Activated effector memory CD4-positive, alpha-beta T cell treated with Interleukin-2 at 50 U/mL for 16 hours (primary cell): ENCODE measurements around the gene LMAN2L.
A peak's percentile ranks its signal among the peaks of the same experiment; 100 is the strongest.

ENCODE experiments used
- DNase-seq: peaks from one replicate; pipeline ENCODE4 v3.0.0-alpha.2; 2020

LMAN2L gene, protein sequence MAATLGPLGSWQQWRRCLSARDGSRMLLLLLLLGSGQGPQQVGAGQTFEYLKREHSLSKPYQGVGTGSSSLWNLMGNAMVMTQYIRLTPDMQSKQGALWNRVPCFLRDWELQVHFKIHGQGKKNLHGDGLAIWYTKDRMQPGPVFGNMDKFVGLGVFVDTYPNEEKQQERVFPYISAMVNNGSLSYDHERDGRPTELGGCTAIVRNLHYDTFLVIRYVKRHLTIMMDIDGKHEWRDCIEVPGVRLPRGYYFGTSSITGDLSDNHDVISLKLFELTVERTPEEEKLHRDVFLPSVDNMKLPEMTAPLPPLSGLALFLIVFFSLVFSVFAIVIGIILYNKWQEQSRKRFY

DNA sequence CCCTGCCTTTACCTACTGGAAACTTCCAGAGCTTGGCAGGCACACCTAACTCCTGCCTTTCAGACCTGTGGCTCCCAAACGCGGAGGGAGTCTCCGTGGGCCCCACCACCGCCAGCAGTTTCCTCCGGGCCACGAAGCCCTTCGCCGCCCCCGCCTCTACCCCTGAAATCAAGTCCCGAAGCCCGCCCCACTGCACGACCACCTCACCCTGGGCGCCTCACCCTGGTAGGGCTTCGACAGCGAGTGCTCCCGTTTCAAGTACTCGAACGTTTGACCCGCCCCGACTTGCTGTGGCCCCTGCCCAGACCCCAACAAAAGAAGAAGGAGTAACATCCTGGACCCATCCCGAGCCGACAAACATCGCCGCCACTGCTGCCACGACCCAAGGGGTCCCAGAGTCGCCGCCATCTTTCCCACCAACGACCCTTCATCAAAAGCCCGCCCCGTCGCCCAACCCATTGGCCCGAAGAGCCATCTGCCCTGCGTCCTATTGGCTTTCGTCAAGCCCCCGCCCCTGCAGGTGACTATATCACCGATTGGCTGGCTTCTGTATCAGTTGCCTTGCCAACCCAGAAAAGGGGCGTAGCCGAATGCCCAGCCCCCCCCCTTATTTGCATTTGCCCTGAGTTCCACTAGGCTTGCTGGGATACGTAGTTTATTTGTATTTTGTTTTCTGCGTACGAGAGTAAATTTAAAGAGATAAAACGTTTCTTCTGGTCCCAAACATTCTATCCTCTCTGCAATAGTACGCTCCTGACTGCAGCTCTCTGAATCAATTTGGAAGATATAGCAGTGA, at the start of gene LMAN2L:
Gene LMAN2L (minus strand): TSS at position 432 of the 796 bp plus-strand sequence. CDS start 24 bp downstream, at position 408.
- peak; percentile 93 for DNase-seq

DNA sequence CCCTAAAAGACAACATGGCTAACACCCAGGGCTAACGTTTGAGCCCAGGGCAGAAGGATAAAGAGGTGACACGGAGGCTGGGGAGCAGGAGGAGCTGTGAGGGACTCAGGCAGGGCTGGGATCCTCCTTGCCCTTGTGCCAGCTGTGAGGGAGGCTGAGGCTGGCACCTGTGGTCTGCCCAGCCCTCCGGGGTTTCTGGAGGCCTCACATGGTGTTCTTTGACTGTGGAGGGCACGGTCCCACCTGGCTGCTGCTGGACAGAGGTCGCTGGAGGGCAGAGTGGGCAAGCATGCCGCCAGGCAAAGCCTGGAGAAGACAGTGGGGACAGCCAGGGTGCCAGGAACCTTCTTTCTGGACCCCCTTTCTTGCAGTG, 49.4 kb upstream of the LMAN2L start:
- DNase-seq: no peak

DNA sequence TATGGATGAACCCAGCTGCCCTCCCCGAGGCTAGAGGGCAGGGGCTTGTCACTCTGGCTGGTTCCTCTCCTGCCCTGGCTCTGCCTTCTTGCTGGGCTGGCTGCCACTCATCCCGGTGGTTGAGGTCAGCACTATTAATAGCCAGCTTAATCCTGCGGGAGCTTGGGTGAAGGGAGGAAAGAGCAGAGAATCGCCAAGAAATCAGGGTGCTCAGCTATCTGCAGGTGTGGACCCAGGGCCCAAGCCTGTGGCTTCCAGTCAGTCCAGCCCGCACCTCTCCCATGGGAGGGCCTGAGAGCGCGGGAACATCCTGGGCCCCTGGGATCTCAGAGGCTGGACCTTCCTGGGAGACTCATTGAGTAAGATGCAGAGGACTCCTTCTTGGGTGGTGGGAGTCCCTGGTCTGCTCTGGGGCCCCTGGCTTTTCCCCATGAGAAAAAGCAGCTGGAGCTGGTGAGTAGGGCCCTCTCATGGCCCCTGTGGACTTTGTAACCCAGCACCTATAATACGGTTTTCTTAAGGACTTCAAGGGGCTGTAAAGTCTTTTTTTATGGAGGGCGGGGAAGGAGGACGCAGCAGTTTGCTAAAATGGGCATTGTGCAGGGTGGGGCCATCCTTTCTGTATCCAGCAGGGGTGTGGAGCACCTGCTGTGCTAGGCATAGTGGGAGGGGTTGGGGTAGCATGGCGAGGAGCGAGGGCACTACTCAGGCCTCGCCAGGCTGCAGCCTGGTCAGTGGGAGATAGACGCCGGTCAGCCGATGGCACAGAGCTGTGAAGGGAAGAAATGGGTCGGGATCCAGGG, 48.8 kb upstream of the LMAN2L start:
- no peak for DNase-seq

DNA sequence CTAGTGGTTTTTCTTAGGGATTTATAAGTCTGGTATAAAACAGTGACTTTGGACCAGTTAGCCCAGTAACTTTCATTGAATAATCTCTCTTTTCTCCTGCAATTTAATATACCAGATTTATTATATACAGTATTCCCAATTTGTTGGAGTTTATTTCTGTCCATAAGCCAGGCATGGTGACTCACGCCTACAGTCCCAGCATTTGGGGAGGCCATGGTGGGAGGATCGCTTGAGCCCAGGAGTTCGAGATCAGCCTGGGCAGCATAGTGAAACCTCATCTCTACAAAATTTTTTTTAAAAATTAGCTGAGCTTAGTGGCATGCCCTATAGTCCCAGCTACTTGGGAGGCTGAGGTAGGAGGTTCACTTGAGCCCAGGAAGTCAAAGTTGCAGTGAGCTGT, 47.5 kb upstream of the LMAN2L start:
- no peak for DNase-seq

DNA sequence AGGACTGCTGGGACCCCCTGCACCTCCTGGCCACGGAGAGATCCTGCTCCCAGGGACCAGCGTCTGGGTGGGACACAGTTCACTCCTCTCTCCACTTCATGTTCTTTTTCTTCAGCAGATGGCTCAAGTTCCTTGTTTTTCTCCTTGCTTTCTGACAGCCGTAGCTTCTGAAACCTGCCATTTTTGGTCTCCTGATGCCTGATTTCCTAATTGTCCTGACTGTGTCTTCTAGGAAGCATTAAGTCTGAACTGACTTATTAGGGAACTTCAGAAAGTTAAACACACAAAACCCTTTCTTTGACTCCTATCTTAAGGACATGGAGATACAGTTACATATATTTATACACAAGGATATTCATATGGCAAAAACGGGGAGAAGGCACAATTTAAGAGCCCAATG, 43.5 kb upstream of the LMAN2L start:
- no peak for DNase-seq

DNA sequence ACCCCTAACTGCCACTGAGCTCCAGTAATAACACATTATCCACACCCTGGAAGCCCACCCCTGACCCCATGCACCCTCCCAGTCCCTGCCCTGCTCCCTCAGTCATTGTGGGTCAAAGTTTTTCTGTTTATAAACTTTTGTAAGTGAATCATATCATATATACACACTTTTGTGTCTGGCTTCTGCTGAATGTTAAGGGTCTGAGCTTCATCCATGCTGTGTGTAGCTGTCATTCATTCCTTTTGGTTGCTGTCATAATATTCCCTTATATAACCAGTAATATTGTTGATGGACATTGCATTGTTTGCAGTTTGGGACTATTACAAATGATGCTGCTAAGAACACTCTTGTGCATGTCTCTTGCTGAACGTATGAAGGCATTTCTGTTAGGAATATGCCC, 35.3 kb upstream of the LMAN2L start:
- no peak for DNase-seq

DNA sequence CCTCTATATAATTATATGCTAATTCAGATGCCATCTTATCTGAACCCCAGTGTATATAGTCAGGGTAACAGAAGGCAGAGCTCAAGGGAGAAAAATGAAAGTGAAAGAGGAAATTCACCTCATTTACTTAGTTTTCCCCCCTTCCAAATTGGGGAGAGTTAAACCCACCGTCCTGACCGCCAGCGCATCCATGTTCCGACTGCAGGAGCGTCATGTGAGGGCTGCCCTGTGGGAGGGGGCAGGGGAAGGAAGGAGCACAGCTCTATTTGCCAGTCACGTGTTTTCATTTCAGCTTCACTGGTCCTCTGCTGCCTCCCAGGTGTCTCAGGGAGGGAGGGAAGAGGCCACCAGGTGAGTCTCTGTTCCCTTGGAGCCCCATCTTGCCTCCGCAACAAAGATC, 34.1 kb upstream of the LMAN2L start:
- peak; percentile 14 for DNase-seq

DNA sequence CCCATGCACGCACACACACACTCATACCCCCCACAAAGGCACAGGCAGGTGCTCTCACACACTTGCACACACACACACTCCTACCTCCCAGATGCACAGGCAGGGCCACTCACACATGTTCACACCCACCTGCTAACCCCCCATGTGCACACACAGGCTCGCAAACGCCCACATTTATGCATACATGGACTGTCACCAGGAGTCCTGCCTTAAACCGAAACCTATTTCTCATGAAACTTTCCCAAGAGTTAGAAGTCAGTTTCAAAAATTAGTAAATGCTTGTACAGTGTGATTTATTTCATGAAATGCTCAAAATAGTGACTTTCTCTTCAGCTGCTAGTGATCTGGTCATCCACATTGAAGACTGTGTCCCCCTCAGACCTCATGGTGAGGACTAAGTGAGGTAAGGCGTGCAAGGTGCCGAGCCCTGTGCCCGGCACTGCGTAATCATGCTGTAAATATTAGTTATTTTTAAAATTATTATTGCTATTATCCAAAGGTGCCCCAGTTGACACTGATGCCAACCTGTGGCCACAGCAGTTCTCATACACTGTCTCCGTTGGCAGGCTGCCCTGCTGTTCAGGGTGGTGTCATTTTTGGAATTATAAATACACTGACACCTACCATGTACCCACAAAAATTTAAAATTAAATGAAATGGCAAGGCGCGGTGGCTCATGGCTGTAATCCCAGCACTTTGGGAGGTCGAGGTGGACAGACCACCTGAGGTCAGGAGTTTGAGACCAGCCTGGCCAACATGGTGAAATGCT, 33.2 kb upstream of the LMAN2L start:
- no peak for DNase-seq

DNA sequence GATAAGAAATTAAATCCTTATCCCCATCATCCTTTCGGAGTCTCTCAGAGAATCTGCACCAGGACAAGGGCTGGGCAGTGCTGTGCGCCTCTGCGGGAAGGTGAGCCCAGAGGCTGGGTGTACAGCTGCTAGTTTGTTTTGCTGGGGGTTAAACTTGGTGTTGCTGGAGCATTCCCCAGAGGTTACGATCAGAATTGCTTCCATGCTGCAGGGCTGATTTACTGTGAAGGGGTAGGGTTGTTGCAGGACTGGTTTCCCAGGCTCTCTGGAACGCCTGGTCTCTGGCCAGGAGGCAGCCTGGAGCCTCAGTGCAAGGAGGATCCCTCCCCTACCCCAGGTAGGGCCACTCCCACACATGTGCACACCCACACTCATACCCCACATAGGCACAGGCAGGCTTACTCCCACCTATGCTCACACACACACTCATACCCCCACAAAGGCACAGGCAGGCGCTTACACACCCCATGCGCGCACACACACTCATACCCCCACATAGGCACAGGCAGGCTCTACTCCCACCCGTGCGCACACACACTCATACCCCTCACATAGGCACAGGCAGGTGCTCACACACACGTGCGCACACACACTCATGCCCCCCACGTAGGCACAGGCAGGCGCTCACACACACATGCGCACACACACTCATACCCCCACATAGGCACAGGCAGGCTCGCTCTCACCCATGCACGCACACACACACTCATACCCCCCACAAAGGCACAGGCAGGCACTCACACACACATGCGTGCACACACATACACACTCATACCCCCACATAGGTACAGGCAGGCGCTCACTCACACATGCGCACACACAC, 32.1 kb upstream of the LMAN2L start:
- no peak for DNase-seq

DNA sequence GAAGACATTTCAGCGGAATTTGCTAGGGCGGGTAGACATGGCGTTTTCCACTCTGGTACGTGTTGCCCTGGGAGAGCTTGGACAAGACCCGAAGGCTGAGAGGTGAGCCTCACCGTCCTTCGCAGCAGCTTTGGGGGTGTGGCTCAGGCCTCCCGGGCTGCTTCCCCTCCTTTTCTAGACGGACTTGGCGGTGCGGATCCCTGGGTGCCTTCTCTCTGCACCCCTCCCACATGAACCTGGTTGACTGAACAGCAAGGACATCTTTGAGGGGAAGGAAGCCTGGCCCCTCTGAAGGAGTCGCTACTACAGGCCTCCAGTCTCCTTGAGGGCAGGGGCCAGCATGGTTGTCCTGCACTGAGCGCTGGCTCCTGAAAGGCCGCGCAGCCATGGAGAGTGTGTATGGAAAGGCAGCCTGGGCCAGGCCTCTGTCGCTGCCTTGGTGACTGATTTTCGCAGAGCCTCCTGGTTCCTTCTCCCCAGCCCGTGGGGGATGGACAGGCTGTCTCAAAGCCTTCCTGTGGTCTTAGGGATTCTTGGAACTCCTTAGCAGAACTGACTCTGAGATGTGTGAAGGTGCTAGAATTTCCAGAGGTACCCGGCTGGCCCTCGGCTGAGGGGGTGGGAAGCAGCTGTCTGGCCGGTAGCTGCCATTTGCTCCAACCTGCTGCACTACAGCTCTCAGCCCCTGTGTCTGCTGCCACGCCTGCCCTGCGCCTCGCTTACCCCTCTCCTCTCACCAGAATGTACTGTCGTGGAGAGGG, 30.8 kb upstream of the LMAN2L start:
- no peak for DNase-seq

DNA sequence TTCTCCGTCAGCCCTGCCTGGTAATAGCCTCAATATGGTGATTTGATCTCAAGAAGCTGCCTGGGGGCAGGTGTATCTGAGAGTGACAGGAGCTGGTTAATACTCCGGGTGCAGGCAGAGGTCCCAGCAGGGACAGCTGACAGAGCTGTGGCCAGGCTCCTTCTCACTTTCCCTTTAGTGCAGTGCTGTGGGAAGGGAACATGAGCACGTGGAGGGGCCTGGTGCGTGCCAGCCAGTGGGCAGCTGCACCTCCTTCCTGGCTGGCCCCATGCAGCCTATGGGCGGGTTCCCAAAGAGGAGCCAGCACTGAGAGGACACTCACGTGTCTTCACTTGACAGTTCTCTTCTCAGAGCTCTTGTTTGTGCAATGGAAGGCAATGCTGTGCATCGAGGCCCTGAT, 29.9 kb upstream of the LMAN2L start:
- DNase-seq: no peak

DNA sequence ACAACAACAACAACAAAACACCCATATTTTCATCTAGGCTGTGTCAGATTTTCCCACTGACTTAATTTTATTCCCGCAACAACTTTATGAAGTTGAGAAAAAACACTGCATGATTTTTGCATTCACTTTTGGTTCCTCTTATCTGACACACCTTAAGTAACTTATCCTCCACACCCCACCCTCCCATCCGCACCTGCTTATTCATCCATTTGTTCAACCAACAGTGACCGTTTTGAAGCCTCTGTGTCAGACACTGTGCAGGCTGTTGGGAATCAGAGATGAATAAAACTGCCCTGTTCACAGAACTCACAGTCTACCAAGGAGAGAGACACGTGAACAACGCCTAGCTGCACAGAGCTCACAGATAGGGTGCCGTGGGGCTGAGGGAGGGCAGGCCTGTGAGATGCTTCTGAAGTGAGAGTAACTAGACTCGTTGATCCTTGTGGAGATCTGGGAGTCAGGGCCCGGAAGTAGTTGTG, 28.3 kb upstream of the LMAN2L start:
- DNase-seq: no peak

DNA sequence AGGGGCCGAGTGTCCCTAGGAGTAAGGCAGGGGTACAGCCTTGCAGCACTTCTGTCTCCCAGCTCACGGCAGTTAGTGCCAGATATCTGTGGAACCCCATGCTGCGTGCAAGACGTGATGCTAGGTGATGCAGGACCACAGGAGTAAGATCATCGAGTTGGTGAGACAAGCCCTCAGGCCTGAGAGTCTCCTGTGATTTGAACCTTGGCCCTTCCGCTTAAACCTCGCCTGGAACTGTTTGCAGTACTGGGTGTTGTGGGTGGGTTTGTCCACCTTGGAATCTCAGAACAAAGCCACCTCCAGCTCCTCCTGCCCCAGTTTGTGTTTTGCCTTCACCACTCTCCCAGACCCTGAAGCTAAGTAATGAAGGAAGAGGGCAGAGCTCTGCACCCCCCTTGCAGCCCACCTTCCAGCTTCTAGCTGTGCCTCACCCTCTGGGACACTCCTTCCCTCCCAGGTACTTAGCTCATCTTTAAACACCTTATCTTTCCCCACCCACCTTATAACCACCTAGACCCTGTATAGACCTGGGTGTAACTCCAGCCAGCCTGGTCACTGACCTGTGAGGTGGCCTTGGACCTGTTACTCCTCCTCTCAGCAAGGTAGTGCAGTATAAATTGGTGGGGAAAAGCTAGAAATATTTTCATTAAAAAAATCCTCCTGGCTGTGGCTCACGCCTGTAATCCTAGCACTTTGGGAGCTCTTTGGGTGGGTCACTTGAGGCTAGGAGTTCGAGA, 27.4 kb upstream of the LMAN2L start:
- no peak for DNase-seq

DNA sequence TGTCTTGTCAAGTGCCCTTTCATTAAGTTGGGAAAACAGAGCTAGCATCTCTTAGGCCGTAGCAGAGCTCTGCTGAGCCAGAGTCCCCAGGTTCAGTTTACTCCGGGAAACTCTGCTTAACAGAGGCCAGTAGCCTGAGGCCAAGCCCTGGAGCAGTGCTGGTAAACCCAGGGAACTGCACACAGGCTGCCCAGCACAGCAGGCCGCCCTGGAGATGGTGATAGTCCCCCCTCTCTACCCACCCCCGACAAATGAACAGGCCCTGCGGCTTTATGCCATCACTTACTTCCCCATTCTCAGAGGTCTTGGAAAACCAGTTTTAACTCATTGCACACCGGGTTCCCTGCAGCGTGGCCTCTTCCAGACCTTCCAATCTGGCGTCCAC, 24.4 kb upstream of the LMAN2L start:
- no peak for DNase-seq

DNA sequence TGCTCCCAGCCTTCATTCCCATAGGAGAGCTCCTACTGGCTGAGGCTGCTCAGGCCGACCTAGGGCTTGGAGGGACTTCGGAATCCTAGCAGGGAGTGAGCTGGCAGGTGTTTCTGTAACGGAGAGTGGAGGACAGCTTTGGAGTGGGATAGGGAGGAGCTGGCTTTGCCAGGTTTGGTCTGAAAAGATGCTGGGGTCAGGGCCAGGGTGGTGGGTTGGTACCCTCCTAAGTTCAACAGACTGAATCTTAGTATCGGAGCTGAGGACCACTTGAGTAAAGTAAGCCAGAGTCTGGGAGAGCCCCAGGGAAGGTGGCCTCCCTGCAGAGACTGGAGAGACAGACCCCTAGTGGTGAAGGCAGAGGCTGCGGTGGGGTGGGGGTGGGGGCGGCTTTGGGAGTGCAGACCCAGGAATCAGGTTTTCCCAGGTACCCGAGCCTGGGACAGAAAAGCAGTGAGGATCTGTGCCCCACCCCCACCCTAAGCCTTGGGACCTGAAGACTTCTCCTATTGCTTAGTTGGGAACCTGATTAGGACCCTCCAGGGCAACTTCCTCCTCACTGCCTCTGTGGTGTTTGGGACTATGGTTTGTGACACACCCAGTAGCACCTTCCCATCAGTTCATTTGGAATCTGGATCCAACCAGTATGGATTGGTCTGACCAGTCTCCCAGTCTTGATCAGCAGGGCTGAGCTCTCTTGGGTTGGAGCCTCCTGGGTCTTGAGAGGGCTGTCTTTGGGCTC, 23.8 kb upstream of the LMAN2L start:
- no peak for DNase-seq

DNA sequence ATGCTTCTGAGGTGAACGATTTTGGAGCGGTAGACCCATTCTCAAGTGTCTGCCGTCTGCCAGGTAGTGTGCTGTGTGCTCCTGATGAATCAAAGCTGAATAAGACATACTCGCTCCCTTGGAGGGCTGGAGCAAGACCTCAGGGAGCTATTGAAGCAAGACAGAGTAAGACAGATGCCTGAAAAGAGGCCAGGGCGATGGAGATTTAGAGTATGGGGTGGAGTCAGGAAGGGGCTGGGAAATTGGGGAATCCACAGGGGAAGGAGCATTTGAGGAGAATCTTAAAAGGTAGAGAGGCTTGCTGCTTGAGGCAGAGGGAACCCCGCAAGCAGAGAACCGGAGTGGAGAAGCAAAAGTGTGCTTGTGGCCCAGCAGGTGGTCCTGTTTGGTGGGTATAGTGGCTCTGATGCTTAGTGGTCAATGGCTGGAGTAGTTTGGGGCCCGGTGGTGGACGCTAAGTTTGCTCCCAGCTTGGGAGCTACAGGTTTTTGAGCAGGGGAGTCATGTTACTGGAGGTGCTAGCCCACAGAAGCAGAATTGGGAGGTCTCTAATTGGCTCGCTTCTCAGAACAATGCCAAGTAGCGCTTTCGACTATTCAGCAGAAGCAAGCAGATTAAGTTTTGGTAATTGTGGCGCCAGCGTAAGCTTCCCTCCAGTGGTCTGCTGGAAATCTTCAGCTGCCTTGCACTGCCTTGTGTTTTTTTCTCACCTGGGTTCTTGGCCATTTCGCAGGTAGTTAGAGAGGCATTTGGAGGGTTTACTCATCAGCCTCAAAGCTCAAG, 22.9 kb upstream of the LMAN2L start:
- no peak for DNase-seq

DNA sequence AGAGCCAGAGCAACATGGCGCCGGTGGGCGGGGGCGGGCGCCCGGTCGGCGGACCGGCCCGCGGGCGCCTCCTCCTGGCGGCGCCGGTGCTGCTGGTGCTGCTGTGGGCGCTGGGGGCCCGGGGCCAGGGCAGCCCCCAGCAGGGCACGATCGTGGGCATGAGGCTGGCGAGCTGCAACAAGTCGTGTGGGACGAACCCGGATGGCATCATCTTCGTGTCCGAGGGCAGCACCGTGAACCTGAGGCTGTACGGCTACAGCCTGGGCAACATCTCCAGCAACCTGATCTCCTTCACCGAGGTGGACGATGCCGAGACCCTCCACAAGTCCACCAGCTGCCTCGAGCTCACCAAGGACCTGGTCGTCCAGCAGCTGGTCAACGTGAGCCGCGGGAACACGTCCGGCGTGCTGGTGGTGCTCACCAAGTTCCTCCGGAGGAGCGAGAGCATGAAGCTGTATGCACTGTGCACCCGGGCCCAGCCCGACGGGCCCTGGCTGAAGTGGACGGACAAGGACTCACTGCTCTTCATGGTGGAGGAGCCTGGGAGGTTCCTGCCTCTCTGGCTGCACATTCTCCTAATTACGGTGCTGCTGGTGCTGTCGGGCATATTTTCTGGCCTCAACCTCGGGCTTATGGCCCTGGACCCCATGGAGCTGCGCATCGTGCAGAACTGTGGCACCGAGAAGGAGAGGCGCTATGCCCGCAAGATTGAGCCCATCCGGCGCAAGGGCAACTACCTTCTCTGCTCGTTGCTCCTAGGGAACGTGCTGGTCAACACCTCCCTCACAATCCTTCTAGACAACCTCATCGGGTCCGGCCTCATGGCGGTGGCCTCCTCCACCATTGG, 21.3 kb upstream of the LMAN2L start:
- no peak for DNase-seq
